ENCODE results near the gene SPTBN1.

SPTBN1 gene

DNA sequence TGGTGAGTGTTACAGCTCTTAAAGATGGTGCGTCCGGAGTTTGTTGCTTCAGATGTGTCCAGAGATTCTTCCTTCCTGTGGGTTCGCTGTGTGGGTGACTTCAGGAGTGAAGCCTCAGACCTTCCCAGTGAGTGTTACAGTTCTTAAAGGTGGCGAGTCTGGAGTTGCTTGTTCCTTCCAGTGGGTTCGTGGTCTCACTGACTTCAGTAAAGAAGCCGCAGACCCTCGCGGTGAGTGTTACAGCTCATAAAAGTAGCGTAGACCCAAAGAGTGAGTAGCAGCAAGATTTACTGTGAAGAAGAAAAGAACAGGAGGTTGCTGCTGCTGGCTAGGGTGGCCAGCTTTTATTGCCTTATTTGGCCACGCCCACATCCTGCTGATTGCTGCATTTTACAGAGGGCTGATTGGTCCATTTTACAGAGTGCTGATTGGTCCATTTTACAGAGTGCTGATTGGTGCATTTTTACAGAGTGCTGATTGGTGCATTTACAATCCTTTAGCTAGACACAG lies 34.0 kb upstream of the SPTBN1 start:
- TF ChIP-seq MYC (IDR thresholded peaks at IDR 0.05; ENCODE audit: low read depth, low read length) (no peak), POLR2A (IDR thresholded peaks at IDR 0.05; ENCODE audit: extremely low read depth, insufficient read length) (no peak)
- TF ChIP-seq, protein P1, sequence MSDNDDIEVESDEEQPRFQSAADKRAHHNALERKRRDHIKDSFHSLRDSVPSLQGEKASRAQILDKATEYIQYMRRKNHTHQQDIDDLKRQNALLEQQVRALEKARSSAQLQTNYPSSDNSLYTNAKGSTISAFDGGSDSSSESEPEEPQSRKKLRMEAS (IDR thresholded peaks at IDR 0.05; ENCODE audit: low read depth, low read length), result no peak
- TF ChIP-seq, protein P2, sequence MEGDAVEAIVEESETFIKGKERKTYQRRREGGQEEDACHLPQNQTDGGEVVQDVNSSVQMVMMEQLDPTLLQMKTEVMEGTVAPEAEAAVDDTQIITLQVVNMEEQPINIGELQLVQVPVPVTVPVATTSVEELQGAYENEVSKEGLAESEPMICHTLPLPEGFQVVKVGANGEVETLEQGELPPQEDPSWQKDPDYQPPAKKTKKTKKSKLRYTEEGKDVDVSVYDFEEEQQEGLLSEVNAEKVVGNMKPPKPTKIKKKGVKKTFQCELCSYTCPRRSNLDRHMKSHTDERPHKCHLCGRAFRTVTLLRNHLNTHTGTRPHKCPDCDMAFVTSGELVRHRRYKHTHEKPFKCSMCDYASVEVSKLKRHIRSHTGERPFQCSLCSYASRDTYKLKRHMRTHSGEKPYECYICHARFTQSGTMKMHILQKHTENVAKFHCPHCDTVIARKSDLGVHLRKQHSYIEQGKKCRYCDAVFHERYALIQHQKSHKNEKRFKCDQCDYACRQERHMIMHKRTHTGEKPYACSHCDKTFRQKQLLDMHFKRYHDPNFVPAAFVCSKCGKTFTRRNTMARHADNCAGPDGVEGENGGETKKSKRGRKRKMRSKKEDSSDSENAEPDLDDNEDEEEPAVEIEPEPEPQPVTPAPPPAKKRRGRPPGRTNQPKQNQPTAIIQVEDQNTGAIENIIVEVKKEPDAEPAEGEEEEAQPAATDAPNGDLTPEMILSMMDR (IDR thresholded peaks at IDR 0.05; ENCODE audit: low read depth, low read length), result no peak
- peak; percentile 21 for DNase-seq (ENCODE audit: low read depth)
- H3K4me3 ChIP-seq (ENCODE audit: low read depth, low read length), result no peak overlapping the region

DNA sequence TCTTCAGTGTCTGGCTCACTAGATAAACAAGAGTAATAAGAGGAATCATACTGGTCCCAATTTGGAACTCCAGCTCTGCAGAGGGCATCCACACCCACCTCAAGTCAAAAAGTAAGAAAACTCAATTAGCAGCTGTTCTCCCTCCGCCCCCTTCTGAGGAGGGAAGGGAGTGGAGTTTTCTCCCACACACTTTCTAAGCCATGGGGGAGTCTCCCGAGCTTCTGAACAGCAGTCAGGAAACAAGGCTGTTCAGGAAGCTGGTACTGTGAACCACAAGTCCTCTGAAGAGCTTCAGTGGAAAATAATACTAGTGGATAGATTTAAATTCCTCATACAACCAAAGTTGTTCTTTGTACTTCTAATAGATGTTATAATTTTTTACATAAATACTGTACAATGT lies 32.9 kb upstream of the SPTBN1 start:
- H3K4me3 ChIP-seq (ENCODE audit: low read depth, low read length), result no peak overlapping the region
- TF ChIP-seq, protein P1 (IDR thresholded peaks at IDR 0.05; ENCODE audit: low read depth, low read length), result no peak
- TF ChIP-seq, protein P2 (IDR thresholded peaks at IDR 0.05; ENCODE audit: low read depth, low read length), result no peak
- no peak for TF ChIP-seq MYC (IDR thresholded peaks at IDR 0.05; ENCODE audit: low read depth, low read length)
- TF ChIP-seq POLR2A (IDR thresholded peaks at IDR 0.05; ENCODE audit: extremely low read depth, insufficient read length), result no peak
- DNase-seq (ENCODE audit: low read depth), result peak; percentile 20

DNA sequence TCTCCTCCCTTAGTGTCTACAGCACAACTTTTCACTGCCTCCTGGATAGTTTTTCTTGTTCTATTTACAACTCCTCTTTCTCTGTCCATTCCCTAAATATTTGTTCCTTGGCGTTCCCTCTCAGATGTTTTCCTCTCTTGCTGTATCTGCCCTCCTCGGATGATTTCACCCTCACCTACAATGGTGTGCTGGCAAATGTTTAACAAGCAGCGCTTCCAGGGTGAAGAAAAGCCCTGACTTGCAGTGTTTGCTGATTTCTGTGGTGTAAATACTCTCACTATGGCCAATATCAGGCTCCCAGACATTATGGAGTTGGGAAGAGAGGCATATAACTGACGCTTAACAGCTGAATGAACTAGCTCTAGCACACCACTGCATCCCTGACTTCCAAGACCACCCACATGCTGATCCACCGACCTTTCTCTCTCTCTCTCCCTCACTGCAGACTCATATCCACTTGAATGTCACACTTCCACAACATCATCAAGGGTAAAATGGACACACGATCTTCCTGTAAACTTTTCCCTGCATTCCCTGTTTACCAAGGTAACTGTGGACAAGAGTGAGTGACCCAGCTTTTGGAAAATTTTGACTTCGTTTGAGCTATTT lies 31.5 kb upstream of the SPTBN1 start:
- no peak overlapping the region for H3K4me3 ChIP-seq (ENCODE audit: low read depth, low read length)
- no peak for DNase-seq (ENCODE audit: low read depth)
- TF ChIP-seq, protein P2 (IDR thresholded peaks at IDR 0.05; ENCODE audit: low read depth, low read length), result no peak
- TF ChIP-seq POLR2A (IDR thresholded peaks at IDR 0.05; ENCODE audit: extremely low read depth, insufficient read length), result no peak
- TF ChIP-seq, protein P1 (IDR thresholded peaks at IDR 0.05; ENCODE audit: low read depth, low read length), result no peak
- no peak for TF ChIP-seq MYC (IDR thresholded peaks at IDR 0.05; ENCODE audit: low read depth, low read length)

DNA sequence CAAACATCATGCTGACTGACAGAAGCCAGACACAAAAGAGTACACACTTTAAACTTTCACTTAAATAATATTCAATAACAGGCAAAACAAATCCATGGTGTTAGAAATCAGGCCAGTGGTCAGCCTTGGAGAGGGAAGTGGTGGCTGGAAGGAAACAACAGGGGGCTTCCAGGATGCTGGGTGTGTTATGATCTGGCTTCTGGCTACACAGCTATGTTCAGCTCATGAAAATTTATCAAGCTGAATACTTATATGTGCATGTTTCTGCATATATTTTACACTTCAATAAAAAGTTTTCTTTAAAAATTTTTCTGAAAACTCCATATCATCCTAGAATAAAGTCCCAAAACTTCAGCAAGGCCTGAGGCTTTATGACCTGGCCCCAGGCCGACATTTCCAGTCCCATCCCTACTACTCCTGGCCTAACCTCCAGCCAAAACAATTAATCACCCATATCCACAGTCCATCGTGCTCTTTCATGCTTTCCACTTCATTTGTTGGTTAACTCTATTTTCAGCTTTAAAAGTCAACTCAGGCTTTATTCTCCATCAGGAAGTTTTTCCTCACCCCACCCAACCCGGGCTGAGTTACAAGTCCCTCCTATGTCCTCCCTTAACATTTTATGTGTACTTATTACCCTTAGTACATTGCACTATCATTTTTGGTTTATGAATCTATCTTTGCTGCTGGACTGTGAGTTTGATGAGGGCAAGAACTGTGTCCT lies 27.9 kb upstream of the SPTBN1 start:
- H3K4me3 ChIP-seq (ENCODE audit: low read depth, low read length), result no peak overlapping the region
- no peak for DNase-seq (ENCODE audit: low read depth)
- no peak for TF ChIP-seq POLR2A (IDR thresholded peaks at IDR 0.05; ENCODE audit: extremely low read depth, insufficient read length)
- TF ChIP-seq, protein P1 (IDR thresholded peaks at IDR 0.05; ENCODE audit: low read depth, low read length), result no peak
- TF ChIP-seq, protein P2 (IDR thresholded peaks at IDR 0.05; ENCODE audit: low read depth, low read length), result no peak

DNA sequence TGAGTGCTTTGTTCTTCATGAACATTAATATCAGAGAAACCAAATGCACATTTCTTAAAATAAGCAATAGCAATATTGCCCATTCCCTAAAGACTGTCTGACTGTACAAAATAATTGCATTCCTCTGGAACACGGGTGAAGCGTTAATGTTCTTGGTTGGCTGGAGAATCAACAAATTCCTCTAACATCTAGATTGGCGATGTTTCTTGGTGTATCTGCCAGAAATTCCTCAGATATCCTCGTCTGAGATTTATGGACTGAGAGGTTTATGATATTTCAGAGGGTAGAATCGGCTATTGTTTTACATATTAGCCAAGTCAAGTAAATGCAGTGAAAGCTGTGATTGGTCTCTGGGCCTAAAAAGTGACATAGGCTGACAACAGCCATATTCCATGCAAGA lies 27.1 kb upstream of the SPTBN1 start:
- no peak for TF ChIP-seq POLR2A (IDR thresholded peaks at IDR 0.05; ENCODE audit: extremely low read depth, insufficient read length)
- TF ChIP-seq, protein P2 (IDR thresholded peaks at IDR 0.05; ENCODE audit: low read depth, low read length), result no peak
- no peak for TF ChIP-seq MYC (IDR thresholded peaks at IDR 0.05; ENCODE audit: low read depth, low read length)
- TF ChIP-seq, protein P1 (IDR thresholded peaks at IDR 0.05; ENCODE audit: low read depth, low read length), result no peak
- no peak for DNase-seq (ENCODE audit: low read depth)
- no peak overlapping the region for H3K4me3 ChIP-seq (ENCODE audit: low read depth, low read length)
